GM18519 (cell line): ENCODE data around the gene TMEM208.

Source experiments
- ATAC-seq: cut with Tn5 transposase; IDR thresholded peaks from one replicate; pipeline ENCODE4 v1.9.1; 2021; ENCODE audit warnings: mild to moderate bottlenecking, moderate library complexity; ENCODE audit not compliant: unreplicated experiment, low FRiP score

TMEM208 gene

DNA sequence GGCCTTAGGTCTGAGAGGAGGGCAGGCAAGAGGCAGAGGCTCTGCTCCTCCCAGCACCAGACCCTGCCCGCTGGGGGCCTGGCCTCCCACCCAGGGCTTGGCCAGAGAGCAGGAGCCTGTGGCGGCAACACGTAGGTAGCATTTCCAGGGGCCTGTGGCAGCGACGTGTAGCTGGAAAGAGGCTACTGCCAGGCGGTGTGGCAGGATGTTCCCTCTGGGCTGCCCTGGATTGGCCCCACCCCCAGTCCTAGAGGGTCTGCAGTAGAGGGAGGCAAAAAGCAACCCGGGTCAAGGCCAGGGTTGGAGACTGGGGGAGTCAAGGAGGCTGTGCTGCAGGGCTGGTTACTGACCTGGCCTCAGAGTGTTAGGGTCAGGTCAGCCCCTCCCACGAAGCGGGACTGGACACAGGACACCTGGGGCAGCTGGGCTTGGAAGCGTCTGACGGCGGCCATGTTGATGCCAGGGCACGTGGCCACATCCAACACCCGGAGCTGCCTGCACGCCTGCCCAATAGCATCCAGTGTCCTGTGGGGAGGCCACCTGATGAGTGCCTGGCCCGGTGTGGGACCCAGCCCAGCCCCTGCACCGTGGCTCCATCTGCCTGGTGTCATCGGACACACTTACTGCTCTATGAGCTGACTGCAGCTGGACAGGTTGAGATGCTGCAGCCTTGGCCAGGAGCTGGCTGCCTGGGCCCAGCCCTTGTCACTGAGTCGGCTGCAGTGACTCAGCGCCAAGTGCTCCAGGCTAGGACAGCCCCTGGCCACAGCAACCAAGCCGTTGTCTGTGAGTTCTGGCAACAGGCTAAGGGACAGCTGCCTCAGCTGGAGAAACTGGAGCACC is 19.5 kb upstream of the TMEM208 start:
- no peak for ATAC-seq

DNA sequence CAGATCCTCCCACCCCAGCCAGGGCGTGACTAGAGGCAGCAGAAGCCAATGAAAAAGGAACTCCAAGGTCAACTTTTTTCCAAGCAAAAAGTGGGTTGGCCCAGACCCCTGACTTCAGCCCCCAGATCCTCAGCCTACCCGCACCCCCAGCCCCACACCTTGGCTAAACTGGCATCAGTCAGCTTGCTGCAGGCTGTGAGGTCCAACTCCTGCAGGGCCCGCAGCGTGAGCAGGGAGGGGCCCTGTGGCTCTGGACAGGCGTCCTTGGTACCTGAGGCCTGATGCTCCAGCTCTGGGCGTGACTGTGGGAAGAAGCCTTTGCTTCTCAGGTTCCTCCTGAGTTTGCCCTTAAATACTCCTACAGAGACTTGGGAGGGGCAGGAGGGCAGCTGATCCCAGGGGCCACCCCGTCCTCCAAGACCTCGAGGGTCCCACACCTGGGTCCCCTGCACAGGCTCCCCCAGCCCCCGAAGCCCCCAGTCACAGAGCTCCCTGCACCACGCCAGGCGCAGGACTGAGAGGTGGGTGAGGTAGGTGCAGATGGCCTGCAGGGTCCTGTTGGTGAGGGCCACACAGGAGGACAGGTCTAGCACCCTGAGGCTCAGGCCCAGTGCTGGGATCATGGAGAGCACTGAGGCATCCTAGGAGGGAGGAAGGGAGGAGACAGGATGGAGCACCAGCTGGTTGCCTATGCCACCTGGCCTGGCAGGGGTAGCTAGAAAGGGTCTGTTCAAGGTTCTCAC is 18.6 kb upstream of the TMEM208 start:
- ATAC-seq = no peak

DNA sequence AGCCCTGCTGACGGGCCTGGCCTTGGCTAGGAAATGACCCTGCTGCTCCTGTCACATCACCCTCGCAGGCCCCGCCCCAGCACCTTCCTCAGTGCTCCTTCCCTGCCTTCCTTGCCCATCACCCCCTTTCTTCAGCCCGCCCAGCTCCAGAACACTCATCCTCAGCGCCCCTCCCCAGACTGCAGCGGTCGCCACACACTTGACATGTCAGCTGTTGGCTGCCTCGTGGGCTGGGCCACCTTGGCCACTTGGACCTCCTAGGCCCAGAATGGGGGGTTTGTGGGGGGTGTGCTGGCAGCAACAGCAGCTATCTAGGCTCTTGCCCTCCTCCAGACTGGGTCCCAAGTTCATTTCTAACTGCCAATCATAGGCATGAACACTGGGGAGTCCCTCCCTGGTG is 17.4 kb upstream of the TMEM208 start:
- no peak for ATAC-seq

DNA sequence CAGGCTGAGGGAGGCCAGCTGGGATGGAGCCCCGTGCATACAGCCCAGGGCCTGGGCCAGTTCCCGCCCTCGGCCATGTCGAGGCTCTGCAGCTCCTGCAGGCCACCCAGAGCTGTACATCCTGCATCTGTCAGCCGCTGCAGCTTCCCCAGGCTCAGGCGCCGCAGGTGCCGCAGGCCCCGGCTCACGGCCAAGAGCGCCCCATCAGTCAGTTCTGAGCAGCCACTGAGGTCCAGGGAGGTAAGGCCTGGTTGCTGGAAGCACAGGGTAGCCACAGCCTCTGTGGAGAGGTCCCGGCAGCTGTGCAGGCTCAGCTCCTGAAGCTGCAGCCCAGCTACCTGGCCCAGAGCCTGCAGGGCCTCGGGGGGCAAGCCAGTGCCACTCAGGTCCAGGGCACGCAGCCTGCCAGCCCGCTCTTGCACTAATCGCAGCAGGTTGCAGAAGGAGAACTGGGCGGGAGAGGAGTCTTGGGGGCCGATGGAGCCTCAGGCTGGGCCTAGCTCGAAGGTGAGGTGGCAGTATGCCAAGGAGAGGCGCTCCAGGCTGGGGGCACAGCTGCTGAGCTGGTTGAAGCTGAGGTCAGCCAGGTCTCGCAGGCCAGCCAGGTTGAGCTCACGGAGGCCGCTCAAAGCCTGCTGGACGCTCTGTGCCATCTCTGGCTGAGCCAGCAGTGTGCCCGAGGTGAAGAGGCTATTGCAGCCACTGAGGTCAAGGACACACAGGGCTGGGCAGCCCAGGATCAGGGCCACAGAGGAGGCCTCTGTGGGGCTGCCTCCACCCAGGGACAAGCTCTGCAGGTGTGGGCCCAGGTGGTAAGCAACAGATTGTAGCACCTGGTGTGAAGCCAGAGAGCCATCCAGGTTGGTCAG is 16.6 kb upstream of the TMEM208 start:
- ATAC-seq = no peak

DNA sequence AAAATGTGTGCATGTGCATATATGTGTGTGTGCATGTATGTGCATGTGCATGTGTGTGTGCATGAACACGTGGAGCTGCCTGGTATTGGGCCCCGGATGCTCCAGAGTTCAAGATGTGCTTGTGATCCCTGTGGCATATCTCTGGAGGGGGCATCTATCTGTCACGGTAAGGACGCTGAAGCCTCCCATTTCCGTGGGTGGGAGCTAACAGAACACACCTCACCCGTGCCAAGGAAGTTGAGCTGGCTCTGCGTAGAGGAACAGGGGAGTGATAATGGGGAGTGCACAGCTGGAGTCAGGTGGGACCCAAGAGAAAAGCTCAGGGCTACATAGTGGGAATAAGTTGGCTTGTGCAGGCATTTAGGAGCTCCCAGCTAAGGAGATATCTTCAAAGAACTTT is 15.3 kb upstream of the TMEM208 start:
- ATAC-seq = no peak

DNA sequence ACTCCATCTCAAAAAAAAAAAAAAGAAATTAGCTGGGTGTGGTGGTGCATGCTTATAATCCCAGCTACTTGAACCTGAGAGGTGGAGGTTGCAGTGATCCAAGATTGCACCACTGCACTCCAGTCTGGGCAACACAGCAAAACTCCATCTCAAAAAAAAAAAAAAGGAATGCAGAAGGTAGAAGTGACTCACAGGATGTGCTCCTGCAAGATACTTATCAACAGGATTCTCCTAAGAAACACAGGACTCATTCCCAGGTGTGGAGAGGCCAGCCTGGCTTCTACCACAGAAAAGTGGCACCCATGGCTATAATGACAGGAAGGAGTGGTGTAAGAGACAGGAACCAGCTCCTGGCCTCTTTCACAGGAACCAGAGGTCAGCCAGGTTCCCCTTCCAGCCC is 14.2 kb upstream of the TMEM208 start:
- no peak for ATAC-seq

DNA sequence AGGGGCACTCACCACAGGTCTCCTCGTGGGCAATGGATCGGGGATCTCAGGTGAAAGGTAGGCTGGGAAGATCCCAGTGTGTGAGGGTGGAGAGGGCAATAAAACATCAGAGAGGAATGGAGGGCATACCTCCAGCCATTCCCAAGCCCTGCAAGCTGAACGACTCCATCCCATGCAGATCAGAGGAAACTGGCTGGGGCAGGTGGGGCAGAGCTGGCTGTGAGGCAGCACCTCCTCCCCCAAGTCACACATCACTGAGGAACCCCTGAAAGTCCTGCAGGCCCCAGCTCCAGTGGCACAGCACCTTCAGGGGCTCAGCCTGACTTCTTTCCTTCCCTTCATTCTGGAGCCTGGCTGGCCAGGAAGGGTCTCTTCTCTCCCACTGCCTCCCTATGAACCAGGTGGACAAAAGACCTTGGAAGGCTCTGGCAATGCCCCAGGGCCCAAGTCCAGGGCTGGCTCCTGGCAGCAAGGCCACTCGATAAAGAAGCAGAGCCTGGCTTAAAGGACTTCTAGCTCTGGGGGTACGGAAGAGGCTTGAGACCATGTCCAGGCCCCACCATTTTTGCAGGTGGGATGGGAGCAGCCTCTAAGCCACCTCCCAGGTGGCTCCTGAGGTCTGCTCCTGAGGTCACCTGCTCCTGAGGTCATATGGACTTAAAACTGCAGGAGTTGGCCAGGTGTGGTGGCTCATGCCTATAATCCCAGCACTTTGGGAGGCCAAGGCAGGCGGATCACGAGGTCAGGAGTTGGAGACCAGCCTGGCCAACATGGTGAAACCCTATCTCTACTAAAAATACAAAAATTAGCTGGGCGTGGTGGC is 13.5 kb upstream of the TMEM208 start:
- no peak for ATAC-seq

DNA sequence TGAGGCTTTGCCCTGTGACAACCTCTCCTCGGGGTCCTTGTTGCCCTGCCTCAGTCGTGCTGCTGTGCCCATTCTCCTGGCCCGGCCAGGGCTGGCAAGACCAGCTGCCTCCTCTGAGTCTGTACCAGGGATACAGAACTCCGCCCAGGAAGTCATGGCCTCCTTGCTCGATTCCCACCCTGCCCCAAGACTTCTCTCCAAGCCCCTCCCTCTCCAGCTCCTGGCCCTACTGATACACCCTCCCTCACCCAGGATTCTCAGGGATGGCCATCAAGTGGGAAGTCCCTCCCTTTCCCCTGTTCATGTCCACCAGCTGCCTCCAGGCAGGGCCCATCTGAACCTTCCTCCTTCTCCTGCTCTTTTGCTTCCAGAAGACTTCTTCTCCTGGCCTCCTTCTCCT is 11.2 kb upstream of the TMEM208 start:
- no peak for ATAC-seq

DNA sequence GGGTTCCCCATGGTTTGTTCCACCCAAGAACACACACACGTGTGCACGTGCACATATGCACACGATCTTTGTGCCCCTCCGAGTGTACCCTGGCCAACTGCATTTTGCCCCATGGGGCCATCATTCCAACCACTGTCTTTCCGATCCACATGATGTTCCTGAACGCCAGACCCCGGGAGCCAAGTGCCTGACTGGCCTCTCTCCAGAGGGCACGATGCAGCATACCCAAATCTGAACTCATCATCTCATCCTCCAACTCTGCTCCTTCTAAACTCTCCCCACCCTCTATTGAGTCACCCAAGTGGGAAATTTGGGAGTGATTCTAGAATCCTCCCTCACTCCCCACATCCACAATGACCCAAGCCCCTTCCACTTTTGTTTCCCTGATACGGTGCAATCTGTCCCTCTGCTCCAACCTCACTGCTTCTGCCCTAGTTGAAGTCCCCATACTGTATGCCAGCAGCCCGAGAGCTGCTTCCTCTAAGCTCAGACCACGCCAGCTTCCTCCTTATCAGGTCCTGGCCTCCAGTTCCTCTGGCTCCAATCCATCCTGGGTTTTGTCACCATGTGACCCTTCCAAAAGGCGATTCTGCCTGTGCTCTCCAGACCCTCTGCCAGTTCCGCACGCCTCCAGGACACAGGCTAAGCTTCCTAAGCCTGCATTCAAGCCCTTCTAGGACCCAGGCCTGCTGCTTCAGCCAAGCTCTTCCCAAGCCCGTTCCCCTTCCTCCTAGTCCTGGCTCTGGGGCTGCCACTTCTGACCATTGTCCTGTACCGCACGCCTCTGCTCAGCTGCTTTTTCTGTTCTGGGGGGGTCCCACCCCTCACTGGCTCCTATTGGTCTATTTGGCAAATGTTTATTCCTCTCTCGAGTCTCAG is 10.1 kb upstream of the TMEM208 start:
- no peak for ATAC-seq

DNA sequence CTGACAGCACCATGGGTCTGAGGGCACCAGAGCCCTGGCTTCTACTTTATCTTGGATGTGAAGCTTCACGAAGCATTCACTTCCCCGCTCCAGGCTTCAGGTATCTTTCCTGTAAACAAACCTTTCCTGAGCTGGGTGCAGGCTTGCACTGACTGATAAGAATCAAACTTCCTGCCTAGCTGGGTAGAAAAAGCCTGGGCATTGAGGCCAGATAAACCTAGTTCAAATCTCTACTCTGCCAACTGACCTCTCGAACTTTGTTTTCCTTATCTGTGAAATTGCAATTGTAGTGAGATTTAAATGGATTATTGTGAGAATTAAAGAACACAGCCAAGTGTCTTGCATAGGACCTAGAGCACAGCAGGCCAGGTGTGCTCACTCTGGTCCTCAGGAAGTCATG is 2.9 kb upstream of the TMEM208 start:
- ATAC-seq = no peak

DNA sequence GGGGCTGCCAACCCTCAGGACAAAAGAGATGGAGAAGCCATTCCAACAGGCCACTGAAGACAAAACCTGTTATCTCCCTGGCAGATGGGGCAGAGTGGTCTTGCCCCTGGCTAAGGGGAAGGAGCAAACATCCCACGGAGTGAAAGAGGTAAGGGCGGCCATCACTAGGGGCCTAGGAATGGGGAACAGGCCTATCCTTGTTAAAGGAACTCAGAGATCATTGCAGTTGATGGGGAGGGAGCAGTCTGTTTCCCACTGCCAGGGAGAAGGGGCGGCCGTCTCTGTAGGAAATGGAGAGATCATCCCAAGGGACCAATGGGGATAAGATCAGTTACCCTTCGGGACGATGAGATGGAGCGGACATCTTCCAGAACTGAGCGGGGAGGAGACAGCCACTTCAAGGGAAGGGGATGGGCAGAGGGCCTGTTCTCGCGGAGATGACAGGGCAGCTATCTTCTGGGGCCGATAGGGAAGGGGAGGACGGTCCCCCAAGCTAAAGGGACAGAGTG is 581 bp upstream of the TMEM208 start:
- no peak for ATAC-seq

DNA sequence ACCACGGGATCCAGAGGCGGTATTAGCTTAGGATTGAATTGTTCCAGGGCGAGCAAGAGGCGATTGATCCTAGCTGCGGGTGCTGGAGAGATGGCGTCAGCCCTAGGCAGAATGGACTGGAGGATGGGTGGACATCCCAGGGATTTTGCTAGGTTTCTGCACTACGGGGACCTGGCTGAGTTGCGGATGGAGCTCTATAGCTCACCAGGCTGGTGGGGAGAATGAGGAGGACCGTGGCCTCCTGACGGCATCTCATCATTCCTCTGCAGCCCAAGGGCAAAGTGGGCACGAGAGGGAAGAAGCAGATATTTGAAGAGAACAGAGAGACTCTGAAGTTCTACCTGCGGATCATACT is 614 bp downstream of the TMEM208 start:
- ATAC-seq = no peak

DNA sequence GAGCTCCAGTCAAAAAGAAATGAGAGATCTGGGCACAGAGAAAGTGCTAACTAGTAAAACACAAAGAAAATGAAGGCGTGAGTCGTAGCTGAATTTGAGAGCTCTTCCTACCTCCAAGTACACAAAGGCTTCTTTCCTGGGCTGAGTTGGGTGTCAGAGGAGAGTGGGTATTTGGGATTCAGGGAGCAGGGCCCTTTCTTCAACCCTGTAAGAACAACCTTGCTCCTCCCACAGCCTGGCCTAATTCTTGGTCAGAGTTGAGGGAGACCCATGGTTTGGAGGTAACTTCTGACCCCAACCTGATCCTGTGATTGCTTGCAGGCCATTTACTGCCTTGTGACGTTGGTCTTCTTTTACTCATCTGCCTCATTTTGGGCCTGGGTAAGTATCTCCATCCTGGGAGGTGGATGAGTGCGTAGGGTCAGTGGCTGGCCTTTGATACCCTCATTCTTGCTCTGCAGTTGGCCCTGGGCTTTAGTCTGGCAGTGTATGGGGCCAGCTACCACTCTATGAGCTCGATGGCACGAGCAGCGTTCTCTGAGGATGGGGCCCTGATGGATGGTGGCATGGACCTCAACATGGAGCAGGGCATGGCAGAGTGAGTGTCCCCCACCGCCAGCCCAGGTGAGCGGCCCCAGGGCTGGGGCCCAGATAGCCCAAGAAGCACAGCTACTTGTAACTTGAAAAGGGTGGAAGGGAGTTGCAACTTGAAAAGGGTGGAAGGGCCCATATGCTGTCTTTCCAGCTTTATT is 1.3 kb downstream of the TMEM208 start:
- ATAC-seq = no peak

DNA sequence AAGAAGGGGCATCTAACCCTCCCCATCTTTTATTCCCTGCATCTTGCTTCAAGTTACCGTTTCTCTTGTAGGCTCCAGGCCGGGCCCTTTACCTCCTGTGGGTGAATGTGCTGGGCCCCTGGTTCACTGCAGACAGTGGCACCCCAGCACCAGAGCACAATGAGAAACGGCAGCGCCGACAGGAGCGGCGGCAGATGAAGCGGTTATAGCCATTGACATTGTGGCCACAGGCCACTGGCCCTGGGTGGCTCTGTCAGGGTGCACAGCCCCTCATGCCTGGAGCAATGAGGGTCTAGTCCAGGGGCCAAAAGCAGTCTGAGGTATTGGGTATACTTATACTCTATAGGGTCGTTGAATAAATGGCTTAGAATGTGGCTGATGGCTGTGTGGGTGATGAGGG is 2.0 kb downstream of the TMEM208 start:
- no peak for ATAC-seq

DNA sequence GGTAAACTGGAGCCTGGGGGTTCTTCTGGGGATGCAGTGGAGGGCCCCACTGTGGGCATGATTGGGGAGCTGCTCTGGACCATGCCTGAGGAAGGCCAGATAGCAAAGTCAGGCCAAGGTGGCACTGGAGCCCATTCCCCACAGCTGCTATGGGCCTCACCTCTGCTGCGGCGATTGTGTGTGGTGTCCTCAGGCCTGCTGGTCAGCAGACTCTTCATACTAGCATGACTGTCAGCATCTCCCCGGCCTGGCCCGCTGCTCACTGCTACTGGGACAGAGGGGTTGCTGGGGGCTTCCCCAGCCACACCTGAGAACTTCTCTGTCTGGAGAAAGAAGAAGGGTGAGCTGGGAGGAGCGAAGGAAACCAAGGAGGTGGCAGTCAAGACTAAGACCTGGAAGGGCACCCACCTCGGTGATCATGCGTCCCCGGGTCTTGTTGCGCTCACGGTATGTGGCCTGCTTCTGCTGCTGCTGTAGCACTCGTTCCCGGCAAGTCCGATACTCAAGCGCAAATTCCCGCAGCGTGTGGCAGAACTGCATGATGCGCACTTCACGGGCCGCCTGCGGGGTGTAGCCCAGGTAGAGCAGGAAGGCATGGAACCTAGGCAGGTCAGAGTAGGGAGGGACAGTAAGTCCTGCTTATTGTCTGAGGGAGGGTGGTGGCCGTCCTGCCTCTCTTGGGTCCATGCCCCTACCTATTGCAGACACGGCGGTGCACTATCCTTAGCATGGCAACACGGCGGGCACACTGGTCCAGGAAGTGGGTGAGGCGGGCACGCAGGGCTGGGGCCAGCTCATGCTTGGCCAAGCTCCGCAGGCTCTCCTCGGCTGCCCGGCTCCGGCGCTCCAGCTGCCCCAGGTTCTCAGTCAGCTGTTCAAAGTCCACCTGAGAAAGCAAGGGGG is 3.2 kb downstream of the TMEM208 start:
- ATAC-seq = no peak

DNA sequence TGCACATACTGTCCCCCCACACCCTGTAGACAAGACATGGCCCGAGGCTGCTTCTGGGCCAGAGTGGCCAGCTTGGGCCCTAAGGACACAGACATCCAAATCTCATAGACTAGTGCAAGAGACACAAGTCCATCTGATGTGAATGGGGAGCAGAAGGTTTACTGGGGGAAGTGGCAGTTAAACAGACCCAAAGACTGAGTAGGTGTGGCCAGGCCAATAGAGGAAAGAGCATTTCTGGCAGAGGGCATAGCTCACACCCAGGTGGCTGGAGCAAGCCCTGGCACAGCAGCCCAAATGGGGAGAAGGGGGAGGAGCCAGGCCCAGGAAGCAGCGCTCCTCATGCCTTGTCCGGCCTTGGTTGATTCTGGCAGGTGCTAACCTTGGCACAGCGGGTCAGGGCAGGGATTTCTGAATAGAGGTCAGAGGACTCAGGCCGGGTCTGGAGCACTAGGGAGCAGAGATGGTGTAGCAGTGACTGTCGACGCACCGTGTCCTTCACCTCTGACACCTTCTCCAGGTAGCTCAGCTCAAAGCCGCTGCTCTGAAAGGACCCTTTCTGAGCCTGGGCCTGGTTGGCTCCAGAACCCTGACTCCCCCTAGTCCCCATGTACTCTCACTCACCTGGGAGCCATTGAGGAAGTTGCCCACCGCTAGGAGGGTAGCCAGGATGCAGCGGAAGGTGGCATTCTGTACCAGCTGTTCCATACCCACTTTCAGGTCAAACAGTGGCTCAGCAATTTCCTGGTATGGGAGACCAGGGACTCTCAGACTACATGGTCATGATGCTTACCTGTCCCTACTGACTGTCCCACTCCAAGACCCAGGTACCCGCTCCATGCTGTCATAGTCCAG is 4.1 kb downstream of the TMEM208 start:
- ATAC-seq = no peak

DNA sequence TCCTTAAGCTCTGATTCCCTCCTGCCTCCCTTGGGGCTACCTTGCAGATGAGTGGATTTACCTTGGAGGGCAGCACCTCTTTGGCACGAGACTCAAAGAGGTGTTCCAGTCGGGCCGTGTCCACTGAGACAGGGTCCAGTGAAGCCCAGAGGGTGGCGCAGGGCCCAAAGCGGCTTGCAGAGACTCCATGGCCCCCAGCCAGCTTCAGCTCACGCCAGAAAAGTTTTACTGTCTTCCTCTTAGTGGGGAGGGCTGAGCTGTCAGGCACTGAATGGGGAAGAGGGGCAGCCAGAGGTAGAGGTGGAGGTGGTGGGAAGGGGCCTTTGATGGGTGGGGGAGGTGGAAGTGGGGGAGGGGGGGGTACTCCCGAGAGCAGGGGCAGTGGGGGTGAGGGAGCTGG is 6.7 kb downstream of the TMEM208 start:
- ATAC-seq = no peak
